NOMO-1 treated with DMSO at 0.1 percent for 48 hours (cell line): ENCODE measurements around the gene FLT3.
A peak's percentile ranks its signal among the peaks of the same experiment; 100 is the strongest.
"Not testable (repeated sequence)": the region's sequence is repeated elsewhere in the genome, so short reads cannot be mapped to it uniquely, and the experiment has no call there.

ENCODE experiments used
- DNase-seq: peaks from one replicate; lab custom pipeline; 2025; ENCODE audit not compliant: unreplicated experiment; lab: John Stamatoyannopoulos, UW

Gene FLT3

GRCh38 chr13:28100150-28101121, at the start of gene FLT3:
TSS of gene FLT3 (minus strand) at chr13:28100576. CDS start at chr13:28100510, 66 bp downstream.
- DNase-seq, result peak; percentile 98

GRCh38 chr13:28147495-28147894, 47.1 kb upstream of the FLT3 start:
- no peak for DNase-seq

GRCh38 chr13:28145049-28145448, 44.7 kb upstream of the FLT3 start:
- no peak for DNase-seq

GRCh38 chr13:28141542-28141941, 41.2 kb upstream of the FLT3 start:
- DNase-seq, result not testable (repeated sequence)

GRCh38 chr13:28140433-28141125, 40.2 kb upstream of the FLT3 start:
- DNase-seq, result no peak

GRCh38 chr13:28138756-28139470, 38.5 kb upstream of the FLT3 start:
- DNase-seq, result peak; percentile 100

- peak; percentile 95 for DNase-seq
Observed at GRCh38 chr13:28138012-28138755, 37.8 kb upstream of the FLT3 start, which contains the start of gene PAN3. TSS of gene PAN3 (plus strand) at chr13:28138545. CDS start at chr13:28138658, 113 bp downstream.

GRCh38 chr13:28137596-28137995, 37.2 kb upstream of the FLT3 start:
- DNase-seq, result no peak

GRCh38 chr13:28136916-28137315, 36.5 kb upstream of the FLT3 start:
- DNase-seq, result peak; percentile 44

- DNase-seq, result no peak
Observed at GRCh38 chr13:28131646-28132045, 31.3 kb upstream of the FLT3 start.

GRCh38 chr13:28129911-28130693, 29.7 kb upstream of the FLT3 start:
- no peak for DNase-seq

GRCh38 chr13:28128926-28129325, 28.6 kb upstream of the FLT3 start:
- peak; percentile 56 for DNase-seq

GRCh38 chr13:28128030-28128429, 27.7 kb upstream of the FLT3 start:
- no peak for DNase-seq

- DNase-seq, result no peak
Observed at GRCh38 chr13:28121224-28121623, 20.8 kb upstream of the FLT3 start.

GRCh38 chr13:28120317-28120716, 19.9 kb upstream of the FLT3 start:
- no peak for DNase-seq

- no peak for DNase-seq
Observed at GRCh38 chr13:28117689-28118377, 17.5 kb upstream of the FLT3 start.

GRCh38 chr13:28116736-28117135, 16.4 kb upstream of the FLT3 start:
- no peak for DNase-seq

- no peak for DNase-seq
Observed at GRCh38 chr13:28110414-28110813, 10.0 kb upstream of the FLT3 start.

GRCh38 chr13:28106976-28107375, 6.6 kb upstream of the FLT3 start:
- peak; percentile 88 for DNase-seq
